GM12874 (cell line): ENCODE measurements around the gene EDA.

Experiments
- CTCF ChIP-seq: IDR thresholded peaks from 2 replicates; pipeline ENCODE4 v1.5.1; 2011; ENCODE audit warnings: low read depth, mild to moderate bottlenecking, control low read depth, low read length, moderate library complexity; ENCODE audit not compliant: insufficient read depth

Gene EDA

GRCh38 chrX:69741721-69742120 lies 125.8 kb downstream of the EDA start:
- no peak for TF ChIP-seq CTCF

- TF ChIP-seq CTCF = no peak
These were observed 130.1 kb downstream of the EDA start for GRCh38 chrX:69746051-69746450.

- TF ChIP-seq CTCF = no peak
These were observed 132.1 kb downstream of the EDA start for GRCh38 chrX:69748055-69748454.

GRCh38 chrX:69759921-69760625 lies 144.2 kb downstream of the EDA start:
- TF ChIP-seq CTCF = no peak

GRCh38 chrX:69761633-69762032 lies 145.7 kb downstream of the EDA start:
- no peak for TF ChIP-seq CTCF

- TF ChIP-seq CTCF = no peak
These were observed 146.4 kb downstream of the EDA start for GRCh38 chrX:69762340-69762739.

GRCh38 chrX:69793260-69793935 lies 177.5 kb downstream of the EDA start:
- TF ChIP-seq CTCF = no peak
